ENCODE data around the gene RASL12.
A peak's percentile ranks its signal among the peaks of the same experiment; 100 is the strongest.

Gene RASL12

DNA sequence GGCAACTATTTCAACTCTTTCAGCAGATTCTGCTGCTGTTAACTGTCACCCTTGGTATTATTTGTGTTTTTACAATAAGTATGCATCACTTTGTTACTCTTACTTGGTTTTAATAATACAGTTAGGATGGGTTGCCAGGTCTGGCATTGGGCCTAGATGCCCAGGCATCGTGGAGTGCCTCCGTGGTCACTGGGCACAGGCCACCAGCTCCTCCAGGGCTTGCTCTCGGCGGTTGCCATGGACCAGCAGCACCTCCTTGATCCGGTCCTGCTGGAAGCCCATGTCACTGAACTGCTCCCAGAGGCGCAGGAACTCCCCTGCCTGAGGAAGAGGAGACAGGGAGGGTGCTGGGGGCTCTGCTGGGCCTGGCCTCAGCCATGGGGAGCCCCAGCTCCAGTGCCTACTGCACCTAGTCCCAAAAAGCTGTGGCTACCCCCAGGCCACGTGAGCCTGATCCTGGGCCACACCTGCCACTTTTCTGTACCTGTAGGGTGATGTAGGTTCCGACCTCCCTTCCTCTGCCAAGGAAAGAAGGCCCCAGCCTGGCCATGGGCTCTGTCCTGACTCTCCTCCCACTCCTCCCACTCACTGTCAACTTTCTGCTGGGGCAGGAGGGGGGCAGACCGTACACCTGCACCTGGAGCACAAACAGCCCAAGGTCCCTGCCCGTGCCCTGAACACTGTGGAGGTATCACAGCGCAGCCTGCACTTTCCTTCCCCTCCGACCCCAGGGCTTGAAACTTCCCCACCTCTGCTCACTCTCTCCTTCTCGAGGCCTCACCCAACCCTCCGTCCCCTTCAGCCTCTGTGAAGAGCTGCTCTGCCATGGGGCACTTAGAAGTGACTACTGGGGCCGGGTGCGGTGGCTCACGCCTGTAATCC, 25.4 kb upstream of the RASL12 start:
- DNase-seq, result no peak

DNA sequence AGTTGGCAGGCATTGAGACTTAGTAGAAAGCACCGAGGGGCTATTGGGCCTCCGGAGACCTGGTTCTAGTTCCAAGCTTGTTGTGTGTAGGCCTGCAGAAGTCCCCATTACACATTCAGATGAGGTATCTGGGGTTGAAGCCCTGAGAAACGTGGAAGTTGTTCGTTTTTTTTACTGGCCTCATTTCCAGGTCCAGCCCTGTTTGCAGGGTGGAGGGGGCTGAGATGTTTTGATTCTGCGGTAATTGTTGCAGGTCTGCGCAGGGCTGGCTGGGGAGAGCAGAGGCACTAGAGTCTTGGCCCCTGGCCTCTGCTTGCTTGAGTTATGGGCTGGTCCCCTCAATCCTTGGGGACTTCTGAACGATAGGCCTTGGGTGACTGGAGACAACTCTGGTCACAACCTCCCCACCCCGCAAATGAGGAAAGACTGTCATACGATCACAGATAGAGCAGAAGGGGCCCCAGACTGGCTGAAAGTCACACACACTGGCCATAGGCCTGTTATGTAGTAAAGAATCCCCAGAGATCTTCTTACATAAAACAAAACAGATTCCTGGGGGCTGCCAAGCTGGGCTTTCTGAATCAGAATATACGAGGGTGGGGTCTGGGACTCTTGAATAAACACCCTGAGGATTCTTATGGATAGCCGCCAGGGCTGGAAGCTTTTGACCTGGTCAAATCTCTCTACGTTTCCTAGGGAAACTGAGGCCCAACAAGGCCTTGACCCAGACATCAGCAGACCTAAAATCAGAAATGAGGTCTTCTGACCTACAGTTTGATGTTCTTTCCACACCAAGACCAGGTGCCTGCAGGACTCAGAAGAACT, 24.4 kb upstream of the RASL12 start:
- DNase-seq, result no peak

DNA sequence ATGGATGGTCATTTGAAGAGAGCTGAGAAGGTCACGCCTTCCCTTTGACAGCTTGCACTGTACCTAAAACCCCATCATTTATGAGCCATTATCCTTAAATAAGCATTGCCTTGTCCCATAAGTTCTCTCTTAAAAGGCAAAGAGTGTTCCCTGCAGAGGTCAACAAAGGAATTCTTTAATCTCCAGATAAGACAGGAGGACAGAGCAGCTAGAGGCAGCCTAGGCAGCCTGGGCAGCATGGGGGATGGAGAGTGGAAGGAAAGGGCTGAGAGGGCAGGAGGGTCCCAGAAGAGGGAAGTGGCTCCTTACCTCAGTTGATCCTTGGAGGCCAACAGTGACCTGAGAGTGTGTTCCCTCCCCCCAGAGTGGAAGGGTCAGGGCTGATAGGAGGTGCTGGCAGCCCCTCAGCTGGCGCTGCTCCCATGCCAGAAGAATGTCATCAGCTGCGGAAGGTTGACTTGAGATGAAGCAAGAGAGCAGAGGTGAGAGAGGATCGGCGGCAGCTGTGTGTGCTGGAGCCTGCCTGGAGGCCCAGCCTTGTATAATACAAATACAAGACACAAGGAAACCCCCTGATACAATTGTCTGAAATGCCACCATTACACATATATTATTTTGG, 21.5 kb upstream of the RASL12 start:
- DNase-seq, result no peak

DNA sequence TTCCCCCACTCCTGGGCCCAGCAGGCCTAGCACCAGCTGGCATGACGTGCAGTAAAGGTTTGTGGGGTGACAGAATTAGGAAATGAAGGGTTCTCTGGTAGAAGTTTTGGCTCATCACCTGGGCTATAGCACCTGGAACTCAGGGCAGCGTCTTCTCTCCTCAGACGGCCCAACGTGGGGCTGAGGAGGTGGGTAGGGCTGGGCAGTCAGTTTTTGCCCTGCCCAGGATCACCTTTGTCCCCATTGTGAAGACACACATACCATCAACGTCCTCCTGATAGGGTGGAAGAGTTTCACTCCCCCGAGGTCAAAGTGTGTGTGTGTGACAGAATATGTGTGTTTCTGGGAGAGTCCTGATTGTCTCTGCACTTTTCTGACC, 20.8 kb upstream of the RASL12 start:
- no peak for DNase-seq

DNA sequence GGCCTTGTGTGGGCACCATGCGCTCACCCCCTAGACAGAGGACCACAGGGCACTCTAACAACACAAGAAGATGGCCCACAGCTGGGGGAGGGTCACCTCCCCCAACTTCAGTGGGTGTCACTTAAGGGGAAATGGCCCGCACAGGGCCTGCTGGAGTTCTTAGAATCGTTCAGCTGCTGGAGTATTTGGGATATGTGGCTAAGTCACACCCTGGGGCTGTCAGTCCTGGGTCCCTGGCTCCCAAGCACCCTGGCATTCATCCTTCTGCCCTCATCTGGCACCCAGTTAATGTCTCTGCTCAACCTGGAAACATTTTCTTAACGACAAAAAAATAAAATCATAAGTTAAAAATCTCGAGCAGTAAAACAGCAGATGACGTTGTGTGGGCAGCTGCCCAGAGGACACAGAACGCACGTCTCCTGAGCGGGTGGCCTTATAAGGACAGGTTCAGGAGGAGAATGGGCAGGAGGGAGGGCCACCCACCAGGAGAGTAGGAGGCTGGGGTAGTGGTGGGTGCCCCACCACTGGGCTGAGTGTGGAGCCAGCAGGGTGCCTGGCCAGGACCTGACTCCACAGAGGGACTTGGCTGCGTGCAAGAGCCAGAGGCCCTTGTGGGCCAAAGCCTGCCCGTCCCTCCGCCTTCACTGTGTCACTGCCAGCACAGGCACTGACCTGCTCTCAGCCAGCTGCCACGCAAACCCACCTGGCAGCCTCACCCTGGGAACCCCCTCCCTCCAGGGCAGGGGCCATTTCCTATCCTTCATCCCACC, 20.3 kb upstream of the RASL12 start:
- no peak for DNase-seq

DNA sequence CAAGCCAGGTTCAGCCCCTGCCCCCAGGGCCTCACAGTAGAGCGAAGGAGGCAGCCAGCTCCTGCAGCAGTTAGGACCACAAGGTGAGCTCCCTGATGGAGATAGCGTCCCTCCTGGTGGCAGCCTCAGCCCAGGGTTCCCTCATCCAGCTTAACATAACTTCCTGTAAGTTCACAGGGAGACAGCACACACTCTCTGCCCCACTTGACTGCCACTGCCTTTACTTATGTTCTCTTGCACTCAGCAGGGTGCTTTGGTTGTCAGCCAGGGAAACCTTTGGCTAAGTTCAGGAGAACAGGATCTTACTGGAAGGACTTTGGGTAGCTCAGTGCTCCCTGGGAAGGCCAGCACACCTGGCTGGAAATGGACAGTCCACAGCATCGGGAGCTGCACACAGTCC, 19.6 kb upstream of the RASL12 start:
- DNase-seq, result no peak

DNA sequence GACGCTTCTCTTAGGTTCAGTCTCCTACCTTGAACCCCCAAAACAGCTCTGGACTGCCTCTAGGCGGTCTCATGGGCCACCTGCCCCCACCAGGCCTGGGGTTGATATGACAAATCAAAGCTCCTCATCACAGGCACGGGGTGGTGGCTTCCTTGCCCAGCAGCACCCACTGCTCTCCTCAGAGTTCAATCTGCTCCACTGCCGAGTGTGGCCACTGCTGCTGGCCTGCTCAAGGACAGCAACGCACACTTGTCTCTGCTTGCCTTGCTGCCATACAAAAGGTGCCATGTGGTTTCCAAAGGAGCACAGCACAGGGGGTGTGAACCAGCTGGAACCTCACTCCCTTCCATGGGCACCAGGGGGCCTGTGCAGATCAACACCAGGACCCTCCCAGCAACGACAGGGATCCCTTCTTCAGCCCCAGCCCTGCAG, 18.9 kb upstream of the RASL12 start:
- no peak for DNase-seq

DNA sequence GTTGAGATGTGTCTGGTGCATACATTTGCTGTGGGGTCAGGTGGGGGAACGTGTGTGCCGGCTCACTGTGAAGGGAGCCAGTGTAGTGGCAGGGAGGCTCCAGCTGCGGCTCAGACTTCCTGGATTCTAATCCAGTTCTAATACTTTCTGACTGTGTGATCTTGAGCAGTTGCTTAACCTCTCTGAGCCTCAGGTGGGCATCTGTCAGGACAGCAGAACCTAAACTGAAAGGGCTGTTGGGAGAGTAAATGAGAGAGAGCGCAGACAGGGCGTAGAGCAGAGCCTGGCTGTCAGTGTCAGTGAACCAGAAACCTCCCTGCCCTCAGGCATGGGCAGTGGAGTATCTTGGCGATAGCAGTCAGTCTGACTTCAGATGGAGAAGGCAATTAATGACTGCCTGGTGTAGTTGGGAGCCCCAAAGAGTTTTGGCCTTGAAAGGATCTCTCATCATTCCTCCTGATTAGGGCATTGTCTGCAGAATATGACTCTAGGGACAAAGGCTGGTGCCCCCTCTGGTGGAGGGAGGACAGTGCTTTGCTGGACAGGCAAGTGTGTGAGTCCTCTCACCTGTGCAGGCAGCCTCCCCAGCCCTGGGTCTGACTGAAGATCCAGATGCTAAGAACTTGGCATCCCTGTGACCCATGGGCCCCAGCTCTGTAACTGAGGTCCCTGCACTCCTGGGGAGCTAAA, 18.3 kb upstream of the RASL12 start:
- DNase-seq, result no peak

DNA sequence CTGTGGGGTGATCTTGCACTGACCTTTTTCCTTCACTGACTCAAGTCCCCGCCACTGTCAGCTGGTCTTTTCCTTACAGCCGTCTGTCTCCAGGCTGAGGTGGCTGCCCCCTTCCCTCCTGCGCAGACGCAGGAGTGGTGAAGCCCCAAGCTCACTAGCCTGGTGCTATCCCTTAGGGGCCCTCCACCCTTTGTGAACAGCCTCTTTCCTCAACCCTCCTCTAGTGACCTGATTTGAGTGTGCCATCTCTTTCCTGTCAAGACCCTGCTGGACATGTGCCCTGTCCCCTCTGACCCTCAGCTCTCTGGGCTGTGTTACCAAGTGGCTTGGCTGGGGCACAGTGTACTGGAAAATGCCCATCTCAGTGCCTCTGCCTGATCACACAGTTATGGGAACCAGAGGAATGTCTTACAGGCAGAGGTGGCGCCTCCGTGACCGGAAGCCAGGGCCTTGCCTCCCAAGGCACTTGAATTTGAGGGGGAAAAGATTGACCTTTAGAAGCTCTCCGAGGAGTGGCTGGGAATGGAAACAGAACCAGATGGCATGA, 17.5 kb upstream of the RASL12 start:
- no peak for DNase-seq

DNA sequence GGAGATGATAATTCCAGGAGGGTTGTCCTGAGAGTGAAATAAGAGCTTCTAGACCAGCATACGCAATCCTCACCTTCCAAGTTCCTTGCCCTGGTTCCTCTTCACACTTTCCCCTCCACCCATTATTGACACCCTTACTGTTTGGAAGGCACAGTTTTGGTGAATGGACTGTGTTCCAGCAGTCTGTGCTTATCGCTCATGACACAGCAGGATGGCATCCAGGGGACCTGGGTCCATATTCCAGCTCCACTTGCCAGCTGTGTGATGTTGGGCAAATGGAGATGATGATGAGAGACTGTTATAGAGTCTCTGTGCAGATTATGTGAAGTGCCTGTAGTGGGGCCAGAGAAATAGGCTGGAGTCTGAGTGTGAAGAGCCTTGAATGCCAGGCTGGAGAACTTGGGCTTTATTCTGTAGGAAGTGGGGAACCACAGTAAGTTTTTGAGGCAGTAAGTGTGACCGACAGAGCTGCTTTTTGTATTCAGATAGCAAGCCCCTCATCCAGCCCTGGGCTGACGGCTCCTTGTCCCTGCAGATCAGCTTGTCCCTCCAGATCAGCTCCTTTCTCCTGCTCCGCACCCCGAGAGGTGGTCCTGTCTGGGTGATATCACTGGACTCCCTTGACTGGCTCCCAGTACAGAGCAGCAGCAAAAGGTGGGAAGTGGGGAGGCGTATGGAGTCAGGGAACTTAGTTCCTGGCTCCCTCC, 16.9 kb upstream of the RASL12 start:
- DNase-seq, result no peak

DNA sequence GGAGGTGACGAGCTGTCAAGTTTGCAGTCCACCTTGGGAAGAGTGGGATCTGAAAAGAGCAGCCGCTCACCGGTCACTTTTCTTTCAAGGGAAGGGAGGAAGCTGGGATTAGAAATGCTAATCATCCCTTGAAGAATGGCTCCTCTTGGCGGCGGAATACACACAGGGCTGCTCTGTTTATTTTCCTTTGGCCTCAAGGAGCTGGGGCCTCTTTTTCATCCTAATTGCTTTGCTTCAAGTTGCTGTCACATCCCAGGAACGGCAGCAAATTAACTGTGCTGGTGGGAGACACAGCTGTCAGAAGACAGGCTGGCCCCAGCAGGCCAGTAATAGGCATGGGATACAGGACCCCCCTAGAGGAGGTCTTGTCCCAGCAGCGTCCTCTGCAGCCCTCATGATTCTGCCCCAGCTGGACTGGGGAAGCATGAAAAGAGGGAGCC, 15.5 kb upstream of the RASL12 start:
- no peak for DNase-seq

DNA sequence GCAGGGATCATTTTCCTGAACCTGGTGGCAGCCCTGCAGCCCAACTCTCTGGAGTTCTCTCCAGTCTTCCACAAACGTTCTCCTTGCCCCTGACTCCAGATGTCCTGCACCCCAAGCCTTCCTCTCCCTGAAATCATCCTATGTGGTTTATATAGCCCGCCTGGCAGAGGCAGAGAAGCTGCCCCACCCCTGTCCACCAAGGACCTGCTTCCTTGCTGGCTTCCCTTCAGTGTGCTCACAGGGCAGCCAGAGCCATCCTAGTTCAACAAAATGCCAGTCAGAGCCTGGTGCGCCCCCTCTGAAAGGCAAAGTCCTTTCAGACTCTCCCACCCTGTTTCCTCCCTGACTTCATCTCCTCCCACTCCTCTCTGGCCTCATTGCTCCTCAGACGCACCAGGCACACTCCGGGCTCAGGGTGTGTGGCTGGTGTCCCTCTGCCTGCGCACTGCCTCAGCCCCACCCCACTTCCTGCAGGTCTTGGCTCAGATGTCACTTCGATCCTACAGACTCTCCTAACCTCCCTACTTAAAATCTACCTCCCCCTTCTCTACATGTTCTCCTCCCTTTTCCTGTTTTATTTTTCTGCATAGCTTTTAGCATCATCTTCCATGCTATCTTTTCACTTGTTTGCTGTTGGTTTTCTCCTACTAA, 14.6 kb upstream of the RASL12 start:
- no peak for DNase-seq

DNA sequence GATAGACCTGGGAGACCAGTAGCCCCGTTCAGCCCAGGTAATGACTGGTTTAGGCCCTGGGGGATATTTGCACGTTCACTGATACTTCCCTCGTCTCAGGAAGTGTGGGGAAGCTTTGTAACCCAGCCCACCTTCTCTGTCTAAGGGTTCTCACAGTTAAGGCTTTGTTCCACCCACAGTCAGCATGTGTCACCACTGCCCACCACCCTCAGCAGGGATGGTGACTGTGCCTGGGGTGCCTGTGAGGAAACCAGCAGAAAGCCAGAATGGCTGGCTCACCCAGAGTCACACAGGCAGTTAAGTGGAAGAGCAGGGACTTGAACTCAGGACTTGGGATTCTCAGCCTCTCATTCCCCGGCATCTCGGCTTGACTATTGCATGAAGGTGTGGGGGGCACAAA, 14.0 kb upstream of the RASL12 start:
- no peak for DNase-seq

DNA sequence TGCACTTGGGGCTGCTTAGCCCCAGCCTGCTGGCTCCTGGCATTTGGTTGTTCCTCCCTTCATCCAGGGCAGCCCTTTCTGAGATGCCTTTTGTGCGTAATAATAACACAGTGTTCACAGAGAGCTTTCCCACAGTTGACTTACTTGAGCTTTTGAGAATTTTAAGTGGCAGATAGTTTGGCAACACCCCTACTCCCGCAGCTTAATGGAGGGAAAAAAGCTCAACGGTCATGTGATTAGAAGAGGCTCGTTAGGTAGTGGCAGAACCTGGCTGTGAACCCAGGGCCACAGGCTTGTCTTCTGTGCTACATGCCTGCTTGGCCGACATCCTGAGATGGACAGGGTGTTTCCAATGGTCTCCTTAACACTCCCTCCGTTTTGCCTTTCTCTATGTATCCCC, 13.5 kb upstream of the RASL12 start:
- no peak for DNase-seq

DNA sequence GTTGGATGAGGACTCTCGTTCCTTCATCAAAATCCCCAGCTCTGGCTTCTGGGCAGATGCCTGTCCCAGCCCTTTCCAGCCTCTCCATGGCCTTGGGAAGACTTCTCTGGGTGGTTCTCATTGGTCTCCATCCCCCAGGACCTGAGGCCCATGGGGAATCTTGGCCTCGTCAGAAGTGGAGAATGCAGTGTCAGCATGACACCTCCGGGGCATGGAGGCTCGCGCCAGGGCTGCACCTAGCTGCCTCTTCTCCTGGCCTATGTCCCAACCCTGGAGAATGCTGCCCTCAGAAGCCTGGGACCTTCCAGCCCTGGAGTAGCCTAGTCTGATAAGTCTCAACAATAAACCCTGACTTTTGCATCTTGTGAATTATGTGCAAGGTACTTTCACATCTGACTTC, 11.8 kb upstream of the RASL12 start:
- no peak for DNase-seq

DNA sequence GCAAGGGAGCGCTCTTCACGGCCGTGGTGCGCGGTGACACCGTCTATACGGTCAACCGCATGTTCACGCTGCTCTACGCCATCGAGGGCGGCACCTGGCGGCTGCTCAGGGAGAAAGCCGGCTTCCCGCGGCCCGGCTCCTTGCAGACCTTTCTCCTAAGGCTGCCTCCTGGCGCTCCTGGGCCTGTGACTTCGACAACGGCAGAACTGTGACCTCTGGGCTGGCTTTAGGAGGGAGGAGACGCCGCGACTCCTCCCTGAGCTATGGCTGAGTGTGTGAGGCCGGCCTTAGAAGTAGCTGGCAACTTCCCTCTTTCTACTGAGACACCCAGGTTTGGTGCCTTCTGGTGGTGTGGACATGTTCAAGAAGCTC, 10.2 kb upstream of the RASL12 start:
- peak; percentile 33 for DNase-seq

DNA sequence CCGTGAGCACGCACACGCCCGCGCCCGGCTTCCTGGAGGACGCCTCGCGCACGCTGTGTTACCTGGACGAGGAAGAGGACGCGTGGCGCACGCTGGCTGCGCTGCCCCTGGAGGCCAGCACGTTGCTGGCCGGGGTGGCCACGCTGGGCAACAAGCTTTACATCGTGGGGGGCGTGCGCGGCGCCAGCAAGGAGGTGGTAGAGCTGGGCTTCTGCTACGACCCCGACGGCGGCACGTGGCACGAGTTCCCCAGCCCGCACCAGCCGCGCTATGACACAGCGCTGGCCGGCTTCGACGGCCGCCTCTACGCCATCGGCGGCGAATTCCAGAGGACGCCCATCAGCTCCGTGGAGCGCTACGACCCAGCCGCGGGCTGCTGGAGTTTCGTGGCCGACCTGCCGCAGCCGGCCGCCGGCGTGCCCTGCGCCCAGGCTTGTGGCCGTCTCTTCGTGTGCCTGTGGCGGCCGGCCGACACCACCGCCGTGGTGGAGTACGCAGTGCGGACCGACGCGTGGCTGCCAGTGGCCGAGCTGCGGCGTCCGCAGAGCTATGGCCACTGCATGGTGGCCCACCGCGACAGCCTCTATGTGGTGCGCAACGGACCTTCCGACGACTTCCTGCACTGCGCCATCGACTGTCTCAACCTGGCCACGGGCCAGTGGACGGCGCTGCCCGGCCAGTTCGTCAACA, 9.6 kb upstream of the RASL12 start:
- DNase-seq, result no peak

DNA sequence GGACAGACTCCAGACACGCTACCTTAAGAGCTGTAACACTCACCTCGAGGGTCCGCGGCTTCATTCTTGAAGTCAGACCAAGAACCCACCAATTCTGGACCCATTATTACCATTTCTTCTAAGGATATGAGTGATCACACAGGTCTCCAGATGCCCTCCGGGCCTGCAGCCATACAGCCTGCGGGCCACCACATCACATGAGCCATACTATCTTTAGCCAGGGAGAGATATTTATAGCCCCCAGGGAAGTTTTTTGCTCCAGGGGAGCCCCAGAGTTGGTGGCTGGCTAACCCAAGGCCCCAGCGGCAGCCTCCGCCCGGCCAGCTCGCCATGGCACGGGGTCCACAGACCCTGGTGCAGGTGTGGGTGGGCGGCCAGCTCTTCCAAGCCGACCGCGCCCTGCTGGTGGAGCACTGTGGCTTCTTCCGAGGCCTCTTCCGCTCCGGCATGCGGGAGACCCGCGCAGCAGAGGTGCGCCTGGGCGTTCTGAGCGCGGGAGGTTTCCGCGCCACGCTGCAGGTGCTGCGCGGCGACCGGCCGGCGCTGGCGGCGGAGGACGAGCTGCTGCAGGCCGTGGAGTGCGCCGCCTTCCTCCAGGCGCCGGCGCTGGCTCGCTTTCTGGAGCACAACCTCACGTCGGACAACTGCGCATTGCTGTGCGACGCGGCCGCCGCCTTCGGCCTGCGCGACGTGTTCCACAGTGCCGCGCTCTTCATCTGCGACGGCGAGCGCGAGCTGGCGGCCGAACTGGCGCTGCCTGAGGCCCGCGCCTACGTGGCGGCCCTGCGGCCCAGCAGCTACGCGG, 8.9 kb upstream of the RASL12 start, which contains the start of gene KBTBD13:
Gene KBTBD13, plus strand, starts transcription at position 261 of the 805 bp plus-strand sequence. Its CDS starts 70 bp downstream, at position 331.
- no peak for DNase-seq

All from central memory CD4-positive, alpha-beta T cell (primary cell).